ENCODE results near the gene MAB21L3. TPM values are rescaled to one million over a fixed set of nuclear protein-coding genes. Genes with fewer than 3 reads are reported as not detected.

Gene MAB21L3
- total and polyA plus RNA-seq, 11 donors, result 0.04 to 0.15 (median 0.08) TPM; not detected in 8

DNA sequence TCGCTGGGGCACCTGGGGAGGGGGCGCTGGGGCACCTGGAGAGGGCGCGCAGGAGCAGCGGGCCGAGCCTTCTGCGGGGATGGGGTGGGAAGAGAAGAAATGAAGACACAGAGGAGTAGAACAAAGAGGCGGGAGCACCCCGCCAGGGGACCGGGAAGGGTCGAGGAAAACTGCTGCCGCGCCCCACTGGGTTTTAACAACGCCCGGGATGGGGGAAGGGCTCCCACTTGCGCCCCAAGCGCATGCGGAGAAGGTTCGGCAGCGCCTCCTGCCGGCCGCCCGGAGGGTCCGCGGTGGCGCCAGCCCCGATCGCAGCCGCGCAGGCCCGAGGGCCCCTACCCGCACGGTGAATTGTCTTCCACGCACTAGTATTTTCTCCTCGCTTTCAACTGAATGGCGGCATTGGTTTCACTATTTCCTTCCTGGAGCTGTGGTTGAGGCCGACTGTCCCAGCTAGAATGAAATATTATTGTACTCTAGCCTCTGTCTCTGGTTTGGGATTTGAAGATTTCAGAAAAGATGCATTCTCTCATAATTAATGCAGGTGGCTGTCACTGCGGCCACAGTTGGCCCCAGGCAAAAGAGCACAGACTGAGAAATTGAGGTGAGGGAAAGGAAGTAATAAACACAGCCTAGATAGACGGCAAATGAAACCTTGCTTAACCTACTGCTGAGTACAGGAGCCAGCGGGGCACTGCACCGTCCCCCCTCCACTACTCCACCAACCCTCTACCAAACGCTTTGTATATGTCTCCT is 57.3 kb downstream of the MAB21L3 start:
- Histone ChIP-seq H3K4me1 (peaks cover 0 to 53% (median 28%) of the 10 kb centered on the region in 12 donors), H3K9me3 (no peaks in the 10 kb centered on the region), H3K4me3 (peak overlapping the region; percentile 12 to 77 (median 60)), H3K27ac (peak overlapping the region; percentile 51 to 85 (median 64)), H3K27me3 (no peaks in the 10 kb centered on the region), H3K36me3 (no peaks in the 10 kb centered on the region)
- ATAC-seq (peak; percentile 35 to 93 (median 83)), DNase-seq (peak; percentile 84 to 87 (median 86))
- WGBS, 4 donors, result 9 to 11% (median 10%) methylated on average over 41 to 42 of the region's 42 CpGs
- intact Hi-C loops (cut with DNase I), result loop anchor here in 4 of 10 donors (1.0 to 5.0 kb wide), 5 partner anchors 16 to 204 kb away; partner anchors contain the start of gene ATP1A1 (in 2 of the 4)
- TF ChIP-seq, protein P1, sequence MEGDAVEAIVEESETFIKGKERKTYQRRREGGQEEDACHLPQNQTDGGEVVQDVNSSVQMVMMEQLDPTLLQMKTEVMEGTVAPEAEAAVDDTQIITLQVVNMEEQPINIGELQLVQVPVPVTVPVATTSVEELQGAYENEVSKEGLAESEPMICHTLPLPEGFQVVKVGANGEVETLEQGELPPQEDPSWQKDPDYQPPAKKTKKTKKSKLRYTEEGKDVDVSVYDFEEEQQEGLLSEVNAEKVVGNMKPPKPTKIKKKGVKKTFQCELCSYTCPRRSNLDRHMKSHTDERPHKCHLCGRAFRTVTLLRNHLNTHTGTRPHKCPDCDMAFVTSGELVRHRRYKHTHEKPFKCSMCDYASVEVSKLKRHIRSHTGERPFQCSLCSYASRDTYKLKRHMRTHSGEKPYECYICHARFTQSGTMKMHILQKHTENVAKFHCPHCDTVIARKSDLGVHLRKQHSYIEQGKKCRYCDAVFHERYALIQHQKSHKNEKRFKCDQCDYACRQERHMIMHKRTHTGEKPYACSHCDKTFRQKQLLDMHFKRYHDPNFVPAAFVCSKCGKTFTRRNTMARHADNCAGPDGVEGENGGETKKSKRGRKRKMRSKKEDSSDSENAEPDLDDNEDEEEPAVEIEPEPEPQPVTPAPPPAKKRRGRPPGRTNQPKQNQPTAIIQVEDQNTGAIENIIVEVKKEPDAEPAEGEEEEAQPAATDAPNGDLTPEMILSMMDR (IDR thresholded peaks at IDR 0.05), result peak; percentile 85 to 98 (median 94)
- TF ChIP-seq POLR2A (IDR thresholded peaks at IDR 0.05), result no peak

DNA sequence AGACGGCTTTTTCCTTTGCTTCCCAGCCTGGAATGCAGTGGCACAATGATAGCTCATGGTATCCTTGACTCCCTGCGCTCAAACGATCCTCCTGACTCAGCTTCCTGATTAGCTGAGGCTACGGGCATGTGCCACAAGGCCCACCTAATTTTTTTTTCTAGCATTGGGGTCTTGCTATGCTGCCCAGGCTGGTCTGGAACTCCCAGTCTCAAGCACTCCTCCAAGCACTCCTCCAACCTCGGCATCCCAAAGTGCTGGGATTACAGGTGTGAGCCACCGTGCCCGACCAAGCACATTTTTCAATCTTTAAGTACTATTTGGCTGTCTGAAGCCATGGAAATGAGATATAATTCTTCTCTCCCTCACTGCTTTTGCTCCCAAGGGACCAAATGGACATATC is 58.7 kb downstream of the MAB21L3 start:
- 83 to 89% (median 86%) methylated on average over 7 of the region's 7 CpGs for WGBS, 4 donors
- intact Hi-C loops (cut with DNase I), result loop anchor here in 5 of 10 donors (2.0 to 10.0 kb wide), 5 partner anchors 17 to 202 kb away; partner anchors contain the start of gene ATP1A1 (in 2 of the 5)
- peaks cover 0 to 42% (median 24%) of the 10 kb centered on the region in 12 donors for H3K4me1 ChIP-seq

DNA sequence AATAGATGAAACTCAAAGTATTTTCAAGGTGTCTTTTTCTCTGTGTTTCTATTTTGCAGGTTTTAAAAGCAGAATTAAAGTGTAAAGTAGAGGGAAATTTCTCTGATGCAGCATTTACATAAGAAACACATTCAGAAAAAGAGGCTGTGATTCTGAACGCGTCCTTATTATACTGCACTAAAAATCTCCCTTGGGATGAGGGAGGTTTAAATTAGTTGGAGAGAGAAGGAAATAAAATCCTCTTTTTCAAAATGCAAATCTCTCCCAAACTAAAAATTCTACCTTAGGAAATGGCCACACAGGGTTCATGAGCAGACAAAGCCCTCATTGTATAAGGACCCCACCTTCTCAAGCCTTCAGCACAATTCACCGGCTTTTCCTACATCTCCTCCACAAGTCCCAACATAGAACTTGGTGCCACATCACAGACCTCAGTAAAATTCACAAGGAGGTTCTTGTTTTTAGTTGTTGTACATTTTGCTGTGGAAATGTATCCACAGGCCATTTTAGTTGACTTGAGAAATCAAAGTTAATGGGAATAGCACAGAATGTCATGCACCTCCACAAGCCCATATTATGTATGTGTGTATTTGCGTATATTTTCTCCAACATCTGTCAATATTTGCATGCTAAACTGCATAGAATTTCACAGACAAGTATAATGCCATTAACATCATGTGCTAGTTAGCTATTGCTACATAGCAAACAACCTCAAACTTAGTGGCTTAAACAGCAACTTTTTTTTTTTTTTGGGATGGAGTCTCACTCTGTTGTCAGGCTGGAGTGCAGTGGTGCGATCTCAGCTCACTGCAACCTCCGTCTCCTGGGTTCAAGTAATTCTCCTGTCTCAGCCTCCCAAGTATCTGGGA is 59.8 kb downstream of the MAB21L3 start:
- Histone ChIP-seq H3K4me1 (peaks cover 0 to 32% (median 17%) of the 10 kb centered on the region in 12 donors), H3K27ac (no peak overlapping the region), H3K4me3 (no peak overlapping the region), H3K36me3 (no peaks in the 10 kb centered on the region), H3K9me3 (no peaks in the 10 kb centered on the region), H3K27me3 (no peaks in the 10 kb centered on the region)
- ATAC-seq, result no peak
- TF ChIP-seq, protein P1 (IDR thresholded peaks at IDR 0.05), result no peak
- no peak for TF ChIP-seq POLR2A (IDR thresholded peaks at IDR 0.05)
- DNase-seq, result no peak
- WGBS, 4 donors, result 91 to 92% (median 91%) methylated on average over 6 of the region's 6 CpGs
- intact Hi-C loops (cut with DNase I), result loop anchor here in 1 of 10 donors (10.0 kb wide), 1 partner anchor 184 kb away; no protein-coding TSS in a partner anchor

More for the DNA sequence above, 58.7 kb downstream of the MAB21L3 start:
- no peaks in the 10 kb centered on the region for H3K36me3 ChIP-seq
- no peaks in the 10 kb centered on the region for H3K9me3 ChIP-seq
- DNase-seq, result no peak
- H3K27ac ChIP-seq, result no peak overlapping the region
- TF ChIP-seq, protein P1 (IDR thresholded peaks at IDR 0.05), result no peak
- no peak for TF ChIP-seq POLR2A (IDR thresholded peaks at IDR 0.05)
- no peak for ATAC-seq
- H3K4me3 ChIP-seq, result no peak overlapping the region
- H3K27me3 ChIP-seq, result no peaks in the 10 kb centered on the region

All from heart left ventricle (tissue), 16 donors.